Activated T-helper 17 cell treated with anti-CD3 and anti-CD28 coated beads, Interleukin-2, amount 50 U/mL, for 72 hours (primary cell): ENCODE results near the gene NIT1. TPM values are rescaled to one million over a fixed set of nuclear protein-coding genes. Genes with fewer than 3 reads are reported as not detected.
A peak's percentile ranks its signal among the peaks of the same experiment; 100 is the strongest.
"Not testable (repeated sequence)": the region's sequence is repeated elsewhere in the genome, so short reads cannot be mapped to it uniquely, and the experiment has no call there.

Experiments
- ATAC-seq: fragments of 150-1000 bp; cut with Tn5 transposase; replicated peaks from 2 replicates; pipeline ENCODE4 v1.10.0; 2021; ENCODE audit warnings: mild to moderate bottlenecking, moderate library complexity
- H3K27ac Mint-ChIP-seq: one replicate; pipeline ENCODE4 v1.8.0; 2022; ENCODE audit warnings: mixed read lengths
- H3K27me3 Mint-ChIP-seq: one replicate; pipeline ENCODE4 v1.8.0; 2022; ENCODE audit warnings: mixed read lengths
- H3K36me3 Mint-ChIP-seq: one replicate; pipeline ENCODE4 v1.8.0; 2022; ENCODE audit warnings: low read depth, mild to moderate bottlenecking, mixed read lengths
- H3K4me1 Mint-ChIP-seq: one replicate; pipeline ENCODE4 v1.8.0; 2022; ENCODE audit warnings: mixed read lengths
- H3K4me3 Mint-ChIP-seq: one replicate; pipeline ENCODE4 v1.8.0; 2022; ENCODE audit warnings: mild to moderate bottlenecking, mixed read lengths
- H3K9me3 Mint-ChIP-seq: one replicate; pipeline ENCODE4 v1.8.0; 2022; ENCODE audit warnings: mixed read lengths
- total RNA-seq, 2 donors: library from RNA; stranded (reverse); gene quantifications; one replicate each; pipeline ENCODE4 v1.2.3, GENCODE V29; 2022

The NIT1 gene
- total RNA-seq, 2 donors from 2014 or later, result 38.9 to 74.6 TPM

DNA sequence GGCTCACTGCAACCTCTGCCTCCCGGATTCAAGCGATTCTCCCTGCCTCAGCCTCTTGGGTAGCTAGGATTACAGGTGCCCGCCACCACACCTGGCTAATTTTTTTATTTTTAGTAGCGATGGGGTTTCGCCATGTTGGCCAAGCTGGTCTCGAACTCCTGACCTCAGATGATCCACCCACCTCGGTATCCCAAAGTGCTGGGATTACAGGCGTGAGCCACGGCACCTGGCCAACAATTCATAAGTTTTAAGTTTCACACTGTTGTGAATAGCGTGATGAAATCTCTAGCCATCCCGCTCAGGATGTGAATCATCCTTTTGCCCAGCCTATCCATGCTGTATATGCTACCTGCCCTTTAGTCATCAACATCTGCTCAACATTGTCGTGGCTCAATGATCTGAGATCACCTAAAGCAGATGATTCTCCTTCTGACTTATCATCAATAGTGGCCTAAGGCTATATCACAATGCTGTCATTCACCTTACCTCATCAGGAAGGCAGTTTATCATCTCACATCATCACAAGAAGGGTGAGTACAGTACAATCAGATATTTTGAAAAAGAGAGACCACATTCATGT is 2.7 kb upstream of the NIT1 start:
- H3K4me1 Mint-ChIP-seq, result peaks cover 37% of the 10 kb centered on the region
- no peaks in the 10 kb centered on the region for H3K9me3 Mint-ChIP-seq
- H3K27ac Mint-ChIP-seq, result peak overlapping the region; percentile 80
- H3K36me3 Mint-ChIP-seq, result peaks cover 89% of the 10 kb centered on the region
- peak overlapping the region; percentile 93 for H3K4me3 Mint-ChIP-seq
- peak; percentile 80 for ATAC-seq
- no peaks in the 10 kb centered on the region for H3K27me3 Mint-ChIP-seq

DNA sequence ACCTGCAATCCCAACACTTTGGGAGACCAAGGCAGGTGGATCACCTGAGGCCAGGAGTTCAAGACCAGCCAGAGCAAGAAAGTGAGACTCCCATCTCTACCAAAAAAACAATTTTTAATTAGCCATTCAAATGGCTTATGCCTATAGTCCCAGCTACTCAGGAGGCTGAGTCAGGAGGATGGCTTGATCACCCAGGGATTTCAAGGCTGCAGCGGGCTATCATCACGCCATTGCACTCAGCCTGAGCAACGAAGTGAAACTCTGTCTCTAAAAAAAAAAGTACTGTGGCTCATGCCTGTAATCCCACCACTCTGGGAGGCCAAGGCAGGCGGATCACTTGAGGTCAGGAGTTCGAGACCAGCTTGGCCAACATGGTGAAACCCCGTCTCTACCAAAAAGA is 1.9 kb upstream of the NIT1 start:
- Mint-ChIP-seq H3K4me3 (peak overlapping the region; percentile 93), H3K4me1 (peaks cover 37% of the 10 kb centered on the region), H3K36me3 (peaks cover 93% of the 10 kb centered on the region), H3K27ac (peak overlapping the region; percentile 80)
- H3K27me3 Mint-ChIP-seq, ATAC-seq, H3K9me3 Mint-ChIP-seq: not testable (repeated sequence)

DNA sequence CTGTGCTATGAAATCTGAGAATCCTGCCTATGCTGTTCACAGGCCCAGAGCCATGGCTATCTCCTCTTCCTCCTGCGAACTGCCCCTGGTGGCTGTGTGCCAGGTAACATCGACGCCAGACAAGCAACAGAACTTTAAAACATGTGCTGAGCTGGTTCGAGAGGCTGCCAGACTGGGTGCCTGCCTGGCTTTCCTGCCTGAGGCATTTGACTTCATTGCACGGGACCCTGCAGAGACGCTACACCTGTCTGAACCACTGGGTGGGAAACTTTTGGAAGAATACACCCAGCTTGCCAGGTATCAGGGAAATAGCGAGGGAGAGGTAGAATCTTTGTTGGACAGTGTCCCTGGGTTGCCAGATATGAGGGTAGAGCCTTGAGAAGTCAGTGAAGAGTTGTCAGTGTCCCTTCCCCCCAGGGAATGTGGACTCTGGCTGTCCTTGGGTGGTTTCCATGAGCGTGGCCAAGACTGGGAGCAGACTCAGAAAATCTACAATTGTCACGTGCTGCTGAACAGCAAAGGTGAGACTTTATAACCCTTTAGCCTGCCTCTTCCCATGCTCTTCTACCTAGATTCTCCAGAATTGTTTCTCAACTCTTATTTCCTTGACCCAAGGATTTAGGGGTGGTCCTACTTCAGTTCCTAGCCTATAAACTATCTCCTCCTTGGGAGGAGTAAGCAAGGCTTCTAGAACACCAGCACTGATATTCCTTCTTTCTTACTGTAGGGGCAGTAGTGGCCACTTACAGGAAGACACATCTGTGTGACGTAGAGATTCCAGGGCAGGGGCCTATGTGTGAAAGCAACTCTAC is 1.4 kb downstream of the NIT1 start:
- H3K4me3 Mint-ChIP-seq, result peak overlapping the region; percentile 93
- H3K27ac Mint-ChIP-seq, result peak overlapping the region; percentile 80
- peak; percentile 64 for ATAC-seq
- H3K9me3 Mint-ChIP-seq, result no peaks in the 10 kb centered on the region
- no peaks in the 10 kb centered on the region for H3K27me3 Mint-ChIP-seq
- H3K36me3 Mint-ChIP-seq, result peaks cover 97% of the 10 kb centered on the region
- peaks cover 32% of the 10 kb centered on the region for H3K4me1 Mint-ChIP-seq

DNA sequence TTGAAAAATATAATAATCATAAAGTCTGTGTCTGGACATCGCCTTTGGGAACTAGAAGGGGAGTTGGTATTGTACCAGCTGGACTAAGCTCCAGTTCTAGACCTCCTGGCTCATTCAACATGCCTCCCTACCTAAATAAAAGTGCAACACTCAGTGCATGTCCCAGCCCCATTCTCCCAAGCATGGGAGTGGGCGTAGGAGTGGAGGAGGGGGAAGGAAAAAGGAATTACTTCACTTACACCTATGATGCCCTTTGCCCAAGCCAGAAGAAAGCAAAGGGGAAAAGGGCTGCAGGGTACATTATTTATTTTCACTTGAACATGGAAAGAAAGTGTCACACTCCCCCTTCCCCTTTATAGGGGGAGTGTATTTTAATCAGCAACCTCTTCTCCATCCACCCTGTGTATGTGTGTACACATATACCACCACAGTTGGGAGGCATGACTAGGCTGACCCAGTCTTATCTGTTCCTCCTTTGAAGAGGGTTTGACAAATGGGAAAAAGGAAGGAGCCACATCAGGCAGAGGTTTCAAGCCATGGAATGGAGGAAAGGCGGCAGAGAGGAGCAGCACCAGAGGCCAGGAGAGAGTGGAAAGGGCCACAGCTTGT is 3.2 kb downstream of the NIT1 start:
- Mint-ChIP-seq H3K36me3 (peaks cover 97% of the 10 kb centered on the region), H3K4me3 (no peak overlapping the region), H3K9me3 (no peaks in the 10 kb centered on the region), H3K4me1 (peaks cover 22% of the 10 kb centered on the region), H3K27ac (peak overlapping the region; percentile 66), H3K27me3 (no peaks in the 10 kb centered on the region)
- ATAC-seq, result no peak

DNA sequence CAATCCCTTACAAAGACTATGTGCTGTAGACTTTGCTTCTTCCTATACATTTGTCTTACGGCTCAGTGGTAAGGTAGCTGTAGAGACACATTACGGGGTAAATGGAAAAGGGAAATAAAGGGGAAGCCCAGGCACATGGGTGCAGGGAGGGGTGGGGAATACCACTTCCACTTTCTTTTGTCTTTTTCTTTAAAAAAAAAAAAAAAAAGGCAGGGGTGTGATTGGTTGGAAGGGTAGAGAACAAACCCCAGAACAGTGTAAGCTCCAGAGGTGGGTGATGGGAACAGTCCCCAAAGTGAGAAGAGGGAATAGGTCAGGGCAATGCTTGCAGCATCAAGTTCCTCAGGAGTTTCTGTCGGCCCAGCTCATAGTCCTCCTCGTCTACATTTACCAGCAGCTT is 3.9 kb downstream of the NIT1 start:
- Mint-ChIP-seq H3K4me3 (no peak overlapping the region), H3K4me1 (peaks cover 21% of the 10 kb centered on the region), H3K36me3 (peaks cover 98% of the 10 kb centered on the region), H3K27ac (peak overlapping the region; percentile 66), H3K9me3 (no peaks in the 10 kb centered on the region), H3K27me3 (no peaks in the 10 kb centered on the region)
- no peak for ATAC-seq

DNA sequence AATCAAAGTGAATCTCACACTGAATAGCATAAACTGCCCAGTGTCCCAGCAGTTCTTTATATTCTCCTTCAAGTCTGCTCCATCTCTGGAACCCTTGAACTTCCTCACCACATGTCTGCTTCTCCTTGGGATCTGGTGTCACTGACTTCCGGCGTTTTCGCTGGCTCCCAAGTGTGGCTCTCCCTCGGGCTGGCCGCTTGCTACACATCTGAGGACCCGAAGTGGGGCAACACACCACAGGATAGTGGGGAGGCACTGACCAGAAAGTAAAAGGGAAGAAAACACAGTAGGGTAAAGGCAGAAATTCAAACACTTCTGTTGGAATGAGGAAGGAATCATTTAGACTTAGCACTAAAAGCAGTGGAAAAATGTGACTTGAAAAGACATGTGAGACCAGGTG is 5.1 kb downstream of the NIT1 start:
- peaks cover 26% of the 10 kb centered on the region for H3K4me1 Mint-ChIP-seq
- no peak for ATAC-seq
- H3K27ac Mint-ChIP-seq, result no peak overlapping the region
- no peaks in the 10 kb centered on the region for H3K27me3 Mint-ChIP-seq
- peaks cover 99% of the 10 kb centered on the region for H3K36me3 Mint-ChIP-seq
- no peaks in the 10 kb centered on the region for H3K9me3 Mint-ChIP-seq
- H3K4me3 Mint-ChIP-seq, result no peak overlapping the region

DNA sequence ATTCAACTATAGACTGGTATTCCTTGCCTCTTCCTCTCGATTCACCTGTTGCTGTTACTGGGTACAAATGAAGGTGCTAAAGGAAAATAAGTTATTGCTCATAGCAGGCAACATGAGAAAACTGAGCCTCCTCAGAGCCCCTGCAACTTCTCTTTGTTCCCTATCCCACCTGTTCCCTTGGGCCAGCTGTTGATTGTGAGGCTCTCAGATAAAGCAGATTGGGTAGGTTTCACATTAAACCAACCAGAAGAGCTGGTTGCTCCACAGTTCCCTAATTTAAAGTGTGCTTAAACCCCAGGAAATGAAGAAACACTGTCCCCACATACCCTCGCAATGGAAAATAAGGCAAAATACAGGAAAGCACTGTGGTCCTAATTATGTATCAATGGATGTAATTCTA is 9.7 kb downstream of the NIT1 start:
- Mint-ChIP-seq H3K4me1 (peaks cover 26% of the 10 kb centered on the region), H3K27ac (peak overlapping the region; percentile 5), H3K36me3 (peaks cover 94% of the 10 kb centered on the region), H3K4me3 (no peak overlapping the region), H3K27me3 (no peaks in the 10 kb centered on the region), H3K9me3 (no peaks in the 10 kb centered on the region)
- no peak for ATAC-seq

DNA sequence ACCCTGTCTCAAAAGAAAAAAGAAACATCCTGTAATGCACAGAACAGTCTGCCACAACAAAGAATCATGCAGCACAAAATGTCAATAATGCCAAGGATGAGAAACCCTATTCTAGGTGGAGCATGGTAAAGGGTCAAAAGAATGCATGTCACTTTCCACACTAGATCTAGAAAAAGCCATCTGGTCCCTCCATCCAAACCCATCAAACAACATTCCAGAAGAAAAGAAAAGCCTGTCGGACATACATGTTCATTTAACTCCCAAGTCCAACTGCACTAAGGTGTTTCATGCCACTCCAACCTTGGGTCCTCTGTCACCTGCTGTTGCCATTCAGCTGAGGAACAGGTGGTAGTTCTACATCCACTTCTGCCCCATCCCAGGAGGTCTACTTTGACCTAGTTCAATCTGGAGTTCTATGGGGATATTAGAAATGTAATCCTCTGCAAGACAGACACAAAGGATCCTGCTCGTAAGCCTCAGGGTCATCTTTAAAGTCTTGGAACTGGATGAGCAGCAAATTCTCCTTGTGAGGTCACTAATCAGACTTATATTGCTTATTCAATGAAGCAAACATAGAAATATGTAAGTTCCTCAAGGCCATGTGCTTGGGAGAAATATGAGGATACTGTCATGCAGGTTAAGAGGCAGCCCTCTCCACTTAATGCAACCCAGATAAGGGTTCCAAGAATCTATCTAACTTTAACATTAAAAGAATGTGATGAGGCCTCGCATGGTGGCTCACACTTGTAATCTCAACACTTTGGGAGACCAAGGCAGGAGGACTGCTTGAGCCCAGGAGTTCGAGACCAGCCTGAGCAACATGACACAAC is 10.9 kb downstream of the NIT1 start:
- Mint-ChIP-seq H3K36me3 (peaks cover 83% of the 10 kb centered on the region), H3K4me3 (no peak overlapping the region), H3K27ac (no peak overlapping the region), H3K27me3 (no peaks in the 10 kb centered on the region), H3K9me3 (no peaks in the 10 kb centered on the region), H3K4me1 (peaks cover 26% of the 10 kb centered on the region)
- ATAC-seq, result no peak

DNA sequence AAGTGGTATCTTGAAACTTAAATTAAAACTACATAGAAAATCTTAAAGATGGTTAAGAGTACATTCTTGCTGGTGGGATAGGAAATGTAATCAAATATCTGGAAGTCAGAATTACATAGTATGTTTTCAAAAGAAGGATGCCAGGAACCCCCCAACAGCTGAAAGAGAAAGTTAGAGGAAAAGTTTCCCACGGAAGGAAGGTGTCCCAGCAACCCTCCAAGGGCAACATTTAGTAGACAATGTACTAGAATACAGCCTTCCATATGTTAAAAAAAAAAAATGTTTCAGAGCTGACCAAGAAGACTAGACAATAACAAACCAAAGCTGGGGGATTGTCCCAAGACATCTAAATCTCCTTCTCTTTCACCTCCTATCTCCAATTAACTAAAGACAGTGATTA is 12.4 kb downstream of the NIT1 start:
- peak overlapping the region; percentile 40 for H3K27ac Mint-ChIP-seq
- no peaks in the 10 kb centered on the region for H3K9me3 Mint-ChIP-seq
- H3K4me1 Mint-ChIP-seq, result peaks cover 29% of the 10 kb centered on the region
- H3K36me3 Mint-ChIP-seq, result peaks cover 74% of the 10 kb centered on the region
- ATAC-seq, result no peak
- no peak overlapping the region for H3K4me3 Mint-ChIP-seq
- H3K27me3 Mint-ChIP-seq, result no peaks in the 10 kb centered on the region

DNA sequence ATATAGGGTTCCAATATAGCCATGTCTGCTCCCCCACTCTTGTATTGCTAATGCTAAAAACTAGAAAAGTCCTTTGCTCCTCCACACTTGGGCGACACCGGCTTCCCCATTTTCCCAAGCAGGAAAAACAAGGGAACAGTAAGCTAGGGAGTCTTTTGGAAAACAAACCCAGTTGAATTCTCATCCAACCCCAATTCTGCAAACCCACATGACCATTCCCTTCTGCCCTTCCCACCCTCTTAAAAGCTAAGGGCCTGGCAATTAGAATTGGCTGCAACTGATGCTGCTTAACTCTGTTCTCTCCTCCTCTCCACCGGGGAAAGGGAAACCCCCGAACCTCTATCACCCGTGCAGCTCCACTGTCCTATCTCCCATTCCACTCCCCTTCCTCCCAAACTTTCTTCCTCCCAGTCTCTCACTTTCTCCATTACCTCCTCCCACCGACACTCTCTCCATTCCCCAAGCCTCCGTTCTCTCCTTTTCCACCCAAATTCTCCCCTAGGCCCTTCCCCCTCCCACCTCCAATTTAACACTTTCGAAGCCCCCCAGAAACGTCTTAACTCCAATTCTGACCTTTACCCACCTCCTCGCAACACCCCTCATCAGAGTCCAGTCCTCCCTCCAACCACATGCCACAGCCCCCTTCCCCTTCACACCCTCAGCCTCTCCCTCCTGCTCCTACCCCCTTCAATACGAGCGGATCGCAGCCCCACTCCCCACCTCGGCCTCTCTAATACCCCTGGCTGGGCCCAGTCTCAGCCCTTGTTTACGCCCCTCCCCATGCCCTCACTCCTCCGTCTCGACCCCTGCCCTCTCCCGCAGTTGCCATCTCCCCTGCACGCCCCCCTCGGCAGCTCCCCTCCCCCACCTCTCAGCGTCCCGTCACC is 13.9 kb downstream of the NIT1 start:
- peaks cover 60% of the 10 kb centered on the region for H3K36me3 Mint-ChIP-seq
- H3K27me3 Mint-ChIP-seq, result no peaks in the 10 kb centered on the region
- ATAC-seq, result no peak
- H3K9me3 Mint-ChIP-seq, result no peaks in the 10 kb centered on the region
- H3K4me1 Mint-ChIP-seq, result peaks cover 26% of the 10 kb centered on the region
- no peak overlapping the region for H3K27ac Mint-ChIP-seq
- no peak overlapping the region for H3K4me3 Mint-ChIP-seq

DNA sequence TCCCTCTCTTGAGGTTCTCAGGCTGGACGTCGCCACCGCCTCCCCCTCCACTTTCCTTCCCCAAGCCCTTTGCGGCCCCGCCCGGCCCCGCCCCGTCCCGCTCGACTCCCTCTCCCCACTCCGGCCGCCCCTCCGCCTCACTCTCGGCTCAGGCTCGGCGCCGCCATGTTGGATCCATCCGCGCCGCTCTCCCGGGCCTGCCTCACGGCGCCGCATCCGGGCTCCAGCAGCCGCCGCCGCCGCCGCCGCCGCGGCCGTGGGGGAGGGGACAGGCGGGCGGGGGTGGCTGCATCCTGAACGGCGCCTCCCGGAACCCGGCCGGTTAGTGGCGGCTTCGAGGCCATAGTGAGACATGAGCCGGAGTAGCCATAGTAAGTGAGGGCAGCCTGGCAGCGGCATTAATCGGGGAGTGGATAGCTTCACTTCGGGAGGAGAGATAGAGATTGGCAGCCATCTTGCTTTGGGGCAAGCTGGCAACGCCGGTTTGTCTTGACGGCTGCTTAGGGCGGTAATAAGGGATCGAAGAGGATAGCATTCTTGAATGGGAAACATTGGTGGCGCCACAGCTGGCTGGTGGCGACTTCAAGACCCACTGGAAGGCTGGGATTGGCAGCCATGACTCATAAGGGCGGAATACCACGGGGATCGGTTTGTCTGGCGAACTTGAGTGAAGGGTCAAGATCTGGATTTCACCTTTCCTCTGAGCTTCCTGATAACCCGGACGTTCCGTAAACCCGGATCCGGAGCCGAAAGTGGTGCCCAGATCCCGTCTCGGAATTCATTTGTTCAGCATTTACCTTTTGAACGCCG is 14.7 kb downstream of the NIT1 start, which contains the start of gene DEDD:
DEDD (minus strand) TSS at position 258 of the 810 bp plus-strand sequence. CDS start 8,205 bp downstream, outside the sequence.
- Mint-ChIP-seq H3K4me3 (no peak within 1 kb of the TSS), H3K9me3 (no peaks in the 10 kb centered on the region), H3K27ac (no peak within 1 kb of the TSS), H3K4me1 (peaks cover 20% of the 10 kb centered on the region), H3K36me3 (peaks cover 52% of the 10 kb centered on the region), H3K27me3 (no peaks in the 10 kb centered on the region)
- ATAC-seq, result peak; percentile 97

DNA sequence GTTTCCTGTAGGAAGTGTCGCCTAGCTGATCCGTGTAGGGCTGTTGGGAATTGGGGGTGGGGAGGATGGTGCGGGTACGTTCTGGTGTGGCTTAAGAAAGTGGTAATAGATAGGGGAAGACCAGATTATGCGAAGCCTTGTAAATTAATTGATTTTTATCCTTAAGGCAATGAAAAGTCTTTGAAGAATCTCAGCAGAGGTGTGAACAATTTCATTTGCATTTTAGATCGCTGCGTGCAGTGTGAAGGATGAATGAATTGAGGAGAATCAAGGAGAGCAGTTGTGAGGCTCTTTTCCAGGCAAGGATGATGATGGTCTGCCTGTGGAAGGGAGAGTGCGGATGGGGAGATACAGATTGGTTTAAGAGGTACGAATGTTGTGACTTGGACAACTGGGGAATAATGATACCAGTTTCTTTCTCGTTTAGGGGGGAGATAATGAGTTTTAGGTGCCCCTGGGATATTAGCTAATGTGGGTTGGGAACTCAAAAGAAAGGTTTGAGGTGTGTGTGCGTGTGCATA is 15.4 kb downstream of the NIT1 start:
- Mint-ChIP-seq H3K9me3 (no peaks in the 10 kb centered on the region), H3K27me3 (no peaks in the 10 kb centered on the region), H3K4me3 (no peak overlapping the region), H3K36me3 (peaks cover 45% of the 10 kb centered on the region), H3K4me1 (peaks cover 20% of the 10 kb centered on the region), H3K27ac (no peak overlapping the region)
- peak; percentile 4 for ATAC-seq

DNA sequence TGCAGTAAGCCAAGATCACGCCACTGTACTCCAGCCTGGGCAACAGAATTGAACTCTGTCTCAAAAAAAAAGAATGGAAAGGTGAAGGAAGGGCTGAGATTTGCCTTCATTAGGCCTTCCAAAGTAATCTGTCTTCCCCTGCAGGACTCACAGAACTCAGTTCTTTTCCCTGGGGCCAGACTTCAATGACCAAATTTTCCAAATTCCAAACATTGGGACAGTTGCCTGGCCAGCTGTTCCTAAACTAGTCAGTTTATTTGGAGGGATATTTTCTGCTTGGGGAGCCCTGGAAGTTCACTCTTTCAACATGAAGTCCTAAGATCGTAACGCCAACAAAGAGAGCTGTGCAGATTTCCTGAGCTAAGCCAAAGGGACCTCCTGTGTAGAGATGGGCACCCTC is 20.0 kb downstream of the NIT1 start:
- no peak overlapping the region for H3K4me3 Mint-ChIP-seq
- no peaks in the 10 kb centered on the region for H3K27me3 Mint-ChIP-seq
- no peak for ATAC-seq
- peaks cover 3% of the 10 kb centered on the region for H3K4me1 Mint-ChIP-seq
- H3K9me3 Mint-ChIP-seq, result no peaks in the 10 kb centered on the region
- peaks cover 7% of the 10 kb centered on the region for H3K36me3 Mint-ChIP-seq
- no peak overlapping the region for H3K27ac Mint-ChIP-seq
